ENCODE data around the gene TMEM218. TPM values are rescaled to one million over a fixed set of nuclear protein-coding genes. Genes with fewer than 3 reads are reported as not detected.

TMEM218 gene
- total and polyA plus RNA-seq, 2 of the 8 experiments (the other 6 are each of a cell fraction or from before 2014, with no cell fraction given), result 17.0 to 33.5 TPM

DNA sequence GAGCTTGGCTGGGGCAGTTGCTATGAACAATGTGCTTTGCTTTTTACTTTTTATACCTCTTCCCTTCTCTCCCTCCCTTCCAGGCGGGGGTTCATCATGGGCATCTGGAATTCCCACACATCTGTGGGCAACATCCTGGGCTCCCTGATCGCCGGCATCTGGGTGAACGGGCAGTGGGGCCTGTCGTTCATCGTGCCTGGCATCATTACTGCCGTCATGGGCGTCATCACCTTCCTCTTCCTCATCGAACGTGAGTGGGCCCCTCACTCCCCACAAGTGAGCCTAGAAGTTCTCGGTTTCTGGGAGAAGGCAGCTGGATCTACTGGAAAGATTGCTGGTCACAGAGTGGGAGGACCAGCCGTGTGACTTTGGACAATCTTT is 30.9 kb downstream of the TMEM218 start:
- no peak overlapping the region for H2AK5ac ChIP-seq (ENCODE audit: low read depth, low read length)
- TF ChIP-seq GTF2F1 (IDR thresholded peaks at IDR 0.05; ENCODE audit: borderline replicate concordance, low read depth, low read length), result no peak
- no peak for TF ChIP-seq CHD2 (IDR thresholded peaks at IDR 0.05; ENCODE audit: low read length)
- no peak for TF ChIP-seq CHD1 (IDR thresholded peaks at IDR 0.05; ENCODE audit: low read depth, low read length)
- TF ChIP-seq SP1 (IDR thresholded peaks at IDR 0.05; ENCODE audit: low read depth, low read length), result no peak
- no peak for TF ChIP-seq SIN3A (conservative IDR thresholded peaks at IDR 0.05 in 1 of 2, IDR thresholded peaks at IDR 0.05 in 1 of 2; ENCODE audit: low read depth in 1 of 2, low read length in 2 of 2)
- no peaks in the 10 kb centered on the region; a peak in 1 of 7 replicates for H3K27me3 ChIP-seq (replicated peaks in 1 of 4; ENCODE audit: control insufficient read depth in 3 of 4, extremely low read depth in 1 of 4, insufficient read depth in 3 of 4, low read length in 3 of 4)
- H3K9me3 ChIP-seq (ENCODE audit: insufficient read depth in 2 of 2, low read depth in 1 of 2, low read length in 1 of 2), result no peaks in the 10 kb centered on the region
- H4K20me1 ChIP-seq (replicated peaks in 1 of 2; ENCODE audit: control insufficient read depth in 1 of 2, insufficient read depth in 2 of 2, low read length in 2 of 2), result no peaks in the 10 kb centered on the region
- WGBS, 2 experiments (ENCODE audit: extremely low coverage in 1 of 2, insufficient coverage in 1 of 2, insufficient read length in 1 of 2, insufficient replicate concordance in 2 of 2, low coverage in 1 of 2, low lambda C conversion rate in 2 of 2, missing lambda C conversion rate in 1 of 2), result 86% methylated on average over 10 of the region's 12 CpGs; no CpG with 5 or more reads in 1 of the 2 experiments
- H3K79me1 ChIP-seq (ENCODE audit: low read depth, low read length), result no peaks in the 10 kb centered on the region; the same call in 1 of the 2 replicates
- H4K91ac ChIP-seq (replicated peaks; ENCODE audit: insufficient read length, low read length), result no peak overlapping the region
- H2BK12ac ChIP-seq (ENCODE audit: low read depth, low read length), result no peak overlapping the region
- no peak overlapping the region for H3K9ac ChIP-seq (replicated peaks in 1 of 4; ENCODE audit: extremely low read depth in 1 of 4, low read depth in 3 of 4, low read length in 3 of 4)
- no peaks in the 10 kb centered on the region for H3K23me2 ChIP-seq (ENCODE audit: low read depth, low read length)
- no peak overlapping the region for H2BK20ac ChIP-seq (ENCODE audit: low read length)
- no peaks in the 10 kb centered on the region for H3K79me2 ChIP-seq (ENCODE audit: control insufficient read depth in 1 of 2, insufficient read depth in 2 of 2, low read length in 2 of 2)
- H4K8ac ChIP-seq (ENCODE audit: extremely low read depth, insufficient read depth, low read length), result no peak overlapping the region; the same call in 1 of the 2 replicates
- no peak overlapping the region for H3K14ac ChIP-seq (ENCODE audit: insufficient read length)
- no peak overlapping the region for H3K4ac ChIP-seq (replicated peaks; ENCODE audit: insufficient read length, low read depth, low read length)
- DNase-seq (ENCODE audit: low read depth in 1 of 2, low spot score in 2 of 2) (no peak), FAIRE-seq (no peak)
- H2BK15ac ChIP-seq (ENCODE audit: low read length), result no peak overlapping the region
- CTCF ChIA-PET (ENCODE audit: partially characterized antibody), result interaction anchor here (0.7 to 29.4 kb wide), 6 partner anchors 9 to 348 kb away, joined by 3 to 486 read pairs (median 14); no protein-coding TSS in a partner anchor
- H3K27ac ChIP-seq (ENCODE audit: low read depth, low read length), result no peak overlapping the region
- no peak overlapping the region for H2BK120ac ChIP-seq (replicated peaks; ENCODE audit: low read depth, low read length)
- no peak overlapping the region for H3K56ac ChIP-seq (replicated peaks; ENCODE audit: insufficient read length, low read depth, low read length)
- H3K4me1 ChIP-seq (replicated peaks in 1 of 4; ENCODE audit: control insufficient read depth in 3 of 4, insufficient read depth in 4 of 4, low read length in 3 of 4), result peaks cover 0 to 6% (median 0%) of the 10 kb centered on the region in 4 experiments; a peak in 2 of 7 replicates
- POLR2A ChIA-PET (ENCODE audit: partially characterized antibody), result interaction anchor here (1.6 kb wide), 1 partner anchor 9 kb away, joined by 5 read pairs; no protein-coding TSS in a partner anchor
- H3K4me3 ChIP-seq (ENCODE audit: extremely low read depth in 1 of 4, insufficient read depth in 2 of 4, low read depth in 3 of 4, low read length in 4 of 4), result no peak overlapping the region
- H3K18ac ChIP-seq (ENCODE audit: extremely low read depth, low read length), result no peak overlapping the region
- no peaks in the 10 kb centered on the region for H3K36me3 ChIP-seq (ENCODE audit: control insufficient read depth in 2 of 4, insufficient read depth in 4 of 4, low read length in 3 of 4)
- no peak overlapping the region for H3K4me2 ChIP-seq (ENCODE audit: insufficient read depth in 1 of 2, low read depth in 2 of 2, low read length in 2 of 2)
- H2AFZ ChIP-seq (ENCODE audit: low read length), result no peak overlapping the region
- no peak overlapping the region for H2BK5ac ChIP-seq (ENCODE audit: low read depth, low read length)
- H4K5ac ChIP-seq (ENCODE audit: insufficient read length, low read depth, low read length), result no peak overlapping the region
- no peak overlapping the region for H3K23ac ChIP-seq (ENCODE audit: insufficient read length)
